Activated T-helper 2 cell treated with anti-CD3 and anti-CD28 coated beads, Interferon-gamma antibody, Interleukin-2, Interleukin-4, amounts not matched to agents 10 μg/mL and 5 μg/mL and 100 μg/mL, durations not matched to agents 14 hours and 24 hours and 36 hours (primary cell): ENCODE measurements around the gene FGF21. TPM values are rescaled to one million over a fixed set of nuclear protein-coding genes. Genes with fewer than 3 reads are reported as not detected.

Source experiments
- total RNA-seq: library from RNA; stranded (reverse); gene quantifications from 2 replicates; pipeline ENCODE4 v1.2.3, GENCODE V29; 2022

FGF21 gene
- total RNA-seq, 1 donor from 2014 or later = not detected

Other genes starting within 250 kb of the FGF21 start
- gene LMTK3, start 243.7 kb upstream of the FGF21 start, total RNA-seq = 3.1 and 5.1 TPM in 2 replicates
- gene SULT2B1, start 203.4 kb upstream of the FGF21 start, total RNA-seq = not detected in 2 replicates
- not detected in 2 replicates for gene SPACA4, start 148.8 kb upstream of the FGF21 start, total RNA-seq
- 4.3 and 6.4 TPM in 2 replicates for gene FAM83E, start 140.4 kb upstream of the FGF21 start, total RNA-seq
- 1,853 and 1,861 TPM in 2 replicates for gene RPL18, start 136.3 kb upstream of the FGF21 start, total RNA-seq
- gene SPHK2, start 136.0 kb upstream of the FGF21 start, total RNA-seq = 34.3 and 35.0 TPM in 2 replicates
- gene DBP, start 118.1 kb upstream of the FGF21 start, total RNA-seq = 7.3 and 7.9 TPM in 2 replicates
- 5.4 and 6.5 TPM in 2 replicates for gene CA11, start 109.3 kb upstream of the FGF21 start, total RNA-seq
- gene NTN5, start 82.5 kb upstream of the FGF21 start, total RNA-seq = 0.46 and 0.55 TPM in 2 replicates
- gene FUT2, start 59.6 kb upstream of the FGF21 start, total RNA-seq = not detected in 2 replicates
- 1.2 and 1.3 TPM in 2 replicates for gene MAMSTR, start 35.8 kb upstream of the FGF21 start, total RNA-seq
- 0.57 and 1.0 TPM in 2 replicates for gene RASIP1, start 14.9 kb upstream of the FGF21 start, total RNA-seq
- 0.21 TPM in 1 of 2 replicates, not detected in the other for gene IZUMO1, start 8.6 kb upstream of the FGF21 start, total RNA-seq
- 0.27 and 0.64 TPM in 2 replicates for gene FUT1, start 2.9 kb upstream of the FGF21 start, total RNA-seq
- 87.9 and 88.9 TPM in 2 replicates for gene BCAT2, start 55.5 kb downstream of the FGF21 start, total RNA-seq
- 0.57 and 0.89 TPM in 2 replicates for gene HSD17B14, start 81.0 kb downstream of the FGF21 start, total RNA-seq
- 1.6 and 2.2 TPM in 2 replicates for gene PLEKHA4, start 113.1 kb downstream of the FGF21 start, total RNA-seq
- 30.8 and 31.8 TPM in 2 replicates for gene PPP1R15A, start 116.9 kb downstream of the FGF21 start, total RNA-seq
- not detected in 2 replicates for gene TULP2, start 143.2 kb downstream of the FGF21 start, total RNA-seq
- gene NUCB1, start 144.8 kb downstream of the FGF21 start, total RNA-seq = 142 and 147 TPM in 2 replicates
- 0.67 TPM in 1 of 2 replicates, not detected in the other for gene DHDH, start 178.2 kb downstream of the FGF21 start, total RNA-seq
- gene BAX, start 199.4 kb downstream of the FGF21 start, total RNA-seq = 232 and 242 TPM in 2 replicates
- gene FTL, start 209.8 kb downstream of the FGF21 start, total RNA-seq = 646 and 658 TPM in 2 replicates
- 68.5 and 70.3 TPM in 2 replicates for gene GYS1, start 237.8 kb downstream of the FGF21 start, total RNA-seq
- 160 and 170 TPM in 2 replicates for gene RUVBL2, start 238.4 kb downstream of the FGF21 start, total RNA-seq